Nephron (organoid): ENCODE data around the gene WDR74.

ENCODE experiments used
- H3K27ac Mint-ChIP-seq, 3 experiments: 2 replicates each; pipeline ENCODE4 v1.8.0; 2020; ENCODE audit warnings: mixed read lengths in 3 of 3, mild to moderate bottlenecking in 2 of 3, moderate library complexity in 1 of 3
- H3K27me3 Mint-ChIP-seq: 2 replicates; pipeline ENCODE4 v1.8.0; 2021; ENCODE audit warnings: low read depth, mild to moderate bottlenecking, moderate library complexity, mixed read lengths
- H3K36me3 Mint-ChIP-seq: 2 replicates; pipeline ENCODE4 v1.8.0; 2020; ENCODE audit warnings: low read depth, mixed read lengths
- H3K4me1 Mint-ChIP-seq: 2 replicates; pipeline ENCODE4 v1.8.0; 2020; ENCODE audit warnings: mixed read lengths
- H3K4me3 Mint-ChIP-seq, 3 experiments: 2 replicates each; pipeline ENCODE4 v1.8.0; 2020; ENCODE audit warnings: mild to moderate bottlenecking in 3 of 3, mixed read lengths in 3 of 3, moderate library complexity in 2 of 3
- H3K9me3 Mint-ChIP-seq: 2 replicates; pipeline ENCODE4 v1.8.0; 2020; ENCODE audit warnings: mixed read lengths
- CTCF ChIP-seq, 3 experiments: fragments of 200-600 bp; sonication (generic); IDR thresholded peaks; one replicate each; pipeline ENCODE4 v1.5.0; 2021; ENCODE audit warnings: antibody characterized with exemption in 3 of 3; ENCODE audit not compliant: unreplicated experiment in 3 of 3

Gene WDR74

GRCh38 chr11:62817129-62817528, 22.3 kb downstream of the WDR74 start:
- Mint-ChIP-seq H3K9me3 (no peaks in the 10 kb centered on the region), H3K27ac (no peak overlapping the region), H3K4me3 (no peak overlapping the region), H3K4me1 (no peaks in the 10 kb centered on the region), H3K36me3 (peaks cover 36% of the 10 kb centered on the region), H3K27me3 (no peaks in the 10 kb centered on the region)
- TF ChIP-seq CTCF (IDR thresholded peaks at IDR 0.05; ENCODE audit: unreplicated experiment in 3 of 3): no peak

- no peaks in the 10 kb centered on the region for H3K27me3 Mint-ChIP-seq
- no peak overlapping the region for H3K27ac Mint-ChIP-seq
- no peaks in the 10 kb centered on the region for H3K4me1 Mint-ChIP-seq
- H3K9me3 Mint-ChIP-seq: no peaks in the 10 kb centered on the region
- no peak for TF ChIP-seq CTCF (IDR thresholded peaks at IDR 0.05; ENCODE audit: unreplicated experiment in 3 of 3)
- H3K4me3 Mint-ChIP-seq: no peak overlapping the region
- peaks cover 36% of the 10 kb centered on the region for H3K36me3 Mint-ChIP-seq
Observed at GRCh38 chr11:62816557-62816956, 22.8 kb downstream of the WDR74 start.

GRCh38 chr11:62811659-62812058, 27.7 kb downstream of the WDR74 start:
- H3K36me3 Mint-ChIP-seq: peaks cover 16% of the 10 kb centered on the region
- no peak for TF ChIP-seq CTCF (IDR thresholded peaks at IDR 0.05; ENCODE audit: unreplicated experiment in 3 of 3)
- no peak overlapping the region for H3K4me3 Mint-ChIP-seq
- H3K27ac Mint-ChIP-seq: no peak overlapping the region
- H3K4me1 Mint-ChIP-seq: peaks cover 2% of the 10 kb centered on the region
- no peaks in the 10 kb centered on the region for H3K27me3 Mint-ChIP-seq
- no peaks in the 10 kb centered on the region for H3K9me3 Mint-ChIP-seq

- no peak for TF ChIP-seq CTCF (IDR thresholded peaks at IDR 0.05; ENCODE audit: unreplicated experiment in 3 of 3)
Observed at GRCh38 chr11:62810748-62811147, 28.6 kb downstream of the WDR74 start.

GRCh38 chr11:62806611-62807121, 32.7 kb downstream of the WDR74 start:
- Mint-ChIP-seq H3K9me3 (no peaks in the 10 kb centered on the region), H3K4me3 (peak overlapping the region; percentile 94 to 100 (median 99)), H3K36me3 (peaks cover 25% of the 10 kb centered on the region), H3K27me3 (no peaks in the 10 kb centered on the region), H3K4me1 (peaks cover 29% of the 10 kb centered on the region), H3K27ac (peak overlapping the region; percentile 96 to 98 (median 97))
- no peak for TF ChIP-seq CTCF (IDR thresholded peaks at IDR 0.05; ENCODE audit: unreplicated experiment in 3 of 3)

More at GRCh38 chr11:62810748-62811147, 28.6 kb downstream of the WDR74 start:
- no peak overlapping the region for H3K27ac Mint-ChIP-seq
- no peaks in the 10 kb centered on the region for H3K27me3 Mint-ChIP-seq
- no peak overlapping the region for H3K4me3 Mint-ChIP-seq
- H3K4me1 Mint-ChIP-seq: peaks cover 9% of the 10 kb centered on the region
- no peaks in the 10 kb centered on the region for H3K9me3 Mint-ChIP-seq
- H3K36me3 Mint-ChIP-seq: peaks cover 12% of the 10 kb centered on the region

- no peaks in the 10 kb centered on the region for H3K9me3 Mint-ChIP-seq
- H3K27ac Mint-ChIP-seq: peak overlapping the region; percentile 96 to 98 (median 97)
- no peaks in the 10 kb centered on the region for H3K27me3 Mint-ChIP-seq
- H3K4me1 Mint-ChIP-seq: peaks cover 29% of the 10 kb centered on the region
- peaks cover 30% of the 10 kb centered on the region for H3K36me3 Mint-ChIP-seq
- peak in 1 of 3 experiments; percentile 4 for TF ChIP-seq CTCF (IDR thresholded peaks at IDR 0.05; ENCODE audit: unreplicated experiment in 3 of 3)
- H3K4me3 Mint-ChIP-seq: peak overlapping the region; percentile 94 to 100 (median 99)
Observed at GRCh38 chr11:62805961-62806441, 33.4 kb downstream of the WDR74 start.
